Thyroid gland (tissue), 4 donors: ENCODE measurements around the gene PTPRN2. TPM values are rescaled to one million over a fixed set of nuclear protein-coding genes. Genes with fewer than 3 reads are reported as not detected.

Experiments
- DNase-seq, 2 donors: peaks; one replicate each; pipeline ENCODE4 v3.0.0-alpha.2; 2019
- H3K27ac ChIP-seq, 3 donors: fragments of 200-600 bp; sonication (generic); 1 replicate in 2 of 3; 2 replicates in 1 of 3; pipeline ENCODE4 v1.5.1; 2016 to 2019; ENCODE audit warnings: mild to moderate bottlenecking in 1 of 3, moderate library complexity in 1 of 3
- H3K27me3 ChIP-seq: fragments of 200-600 bp; sonication (generic); one replicate; pipeline ENCODE4 v1.5.1; 2019
- H3K36me3 ChIP-seq, 2 donors: fragments of 200-600 bp; sonication (generic); one replicate each; pipeline ENCODE4 v1.5.1; 2016 to 2019
- H3K4me1 ChIP-seq, 2 donors: fragments of 200-600 bp; sonication (generic); one replicate each; pipeline ENCODE4 v1.5.1; 2017 to 2019
- H3K4me3 ChIP-seq, 3 donors: fragments of 200-600 bp; sonication (generic); replicated peaks in 1 of 3; 1 replicate in 2 of 3; 2 replicates in 1 of 3; pipeline ENCODE4 v1.5.1; 2016; ENCODE audit warnings: mild to moderate bottlenecking in 1 of 3
- H3K9me3 ChIP-seq: fragments of 200-600 bp; sonication (generic); one replicate; pipeline ENCODE4 v1.5.1; 2017
- CTCF ChIP-seq, 6 experiments: fragments of 200-600 bp in 3 of 6; fragments of 450-650 bp in 3 of 6; sonication (generic) in 3 of 6; IDR thresholded peaks; one replicate each; pipeline ENCODE4 v1.5.1; 2016 to 2019; ENCODE audit warnings: antibody characterized with exemption in 6 of 6, mild to moderate bottlenecking in 2 of 6, inconsistent platforms in 1 of 6, moderate library complexity in 1 of 6
- POLR2A ChIP-seq, 2 donors: fragments of 450-650 bp; IDR thresholded peaks; one replicate each; pipeline ENCODE4 v1.6.1; 2017; ENCODE audit warnings: antibody characterized with exemption in 2 of 2, mild to moderate bottlenecking in 2 of 2, moderate library complexity in 1 of 2
- WGBS, 2 donors: methylation state at CpG; one replicate each; pipeline ENCODE4 v1.1.5; 2017; 5-methylcytosine and 5-hydroxymethylcytosine counted together
- intact Hi-C: fragments of 100-400 bp; cut with DNase I; formaldehyde crosslinking; loops from one replicate; pipeline ENCODE4 v1.15.1; 2023
- total RNA-seq, 4 donors: library from RNA; depleted of rRNA; stranded (reverse); fragments of >200 nt; gene quantifications; one replicate each; pipeline ENCODE4 v1.2.3, GENCODE V29; 2016

PTPRN2 gene
- total RNA-seq, 4 donors from 2014 or later, result 4.2 to 9.9 (median 7.7) TPM

DNA sequence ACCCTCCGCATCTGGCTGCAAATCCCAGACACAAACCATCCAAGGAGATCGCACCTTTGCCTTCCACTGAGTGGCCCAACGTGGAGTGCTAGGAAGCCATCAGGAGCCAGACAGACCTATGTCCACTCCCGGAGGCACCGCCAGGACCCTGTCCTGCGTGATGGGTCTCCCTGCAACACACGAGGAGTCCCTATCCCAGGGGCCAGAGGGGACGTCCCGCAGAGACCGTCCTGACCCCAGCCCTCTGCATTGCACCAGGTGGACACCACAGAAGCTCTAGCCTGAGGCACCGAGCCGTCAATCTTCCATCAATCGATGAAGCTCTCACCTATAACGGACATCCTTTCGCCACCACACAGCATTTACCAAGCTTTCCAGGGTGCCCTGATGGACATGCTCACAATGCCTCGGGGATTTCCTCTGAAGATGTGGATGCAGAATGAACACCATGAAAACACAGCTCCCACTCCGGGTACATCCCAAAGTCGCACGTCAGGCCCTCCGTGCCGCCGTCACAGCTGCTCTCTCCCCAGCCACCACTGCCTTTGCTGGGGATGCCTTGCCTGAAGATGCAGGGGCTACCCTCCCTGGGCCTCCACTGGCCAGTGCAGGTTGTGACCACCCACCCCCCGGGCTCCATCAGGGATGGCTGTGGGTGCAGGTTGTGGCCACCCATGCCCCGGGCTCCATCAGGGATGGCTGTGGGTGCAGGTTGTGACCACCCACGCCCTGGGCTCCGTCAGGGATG, 54.1 kb downstream of the PTPRN2 start:
- TF ChIP-seq CTCF (IDR thresholded peaks at IDR 0.05) (no peak), POLR2A (IDR thresholded peaks at IDR 0.05) (no peak)
- Histone ChIP-seq H3K9me3 (no peaks in the 10 kb centered on the region), H3K27me3 (no peaks in the 10 kb centered on the region), H3K4me1 (no peaks in the 10 kb centered on the region), H3K27ac (no peak overlapping the region), H3K36me3 (no peaks in the 10 kb centered on the region), H3K4me3 (no peak overlapping the region)
- no peak for DNase-seq
- WGBS, 2 donors, result 84 to 91% methylated on average over 17 to 23 of the region's 26 CpGs
- intact Hi-C loops, result no loop called here

- Histone ChIP-seq H3K27ac (no peak overlapping the region), H3K4me3 (no peak overlapping the region), H3K9me3 (no peaks in the 10 kb centered on the region), H3K36me3 (no peaks in the 10 kb centered on the region), H3K27me3 (no peaks in the 10 kb centered on the region), H3K4me1 (no peaks in the 10 kb centered on the region)
- TF ChIP-seq CTCF (IDR thresholded peaks at IDR 0.05) (no peak), POLR2A (IDR thresholded peaks at IDR 0.05) (no peak)
- DNase-seq, result no peak
- intact Hi-C loops, result no loop called here
- 68 to 79% methylated on average over 16 to 17 of the region's 17 CpGs for WGBS, 2 donors
Observed at GRCh38 chr7:158532093-158532627, 55.5 kb downstream of the PTPRN2 start.

DNA sequence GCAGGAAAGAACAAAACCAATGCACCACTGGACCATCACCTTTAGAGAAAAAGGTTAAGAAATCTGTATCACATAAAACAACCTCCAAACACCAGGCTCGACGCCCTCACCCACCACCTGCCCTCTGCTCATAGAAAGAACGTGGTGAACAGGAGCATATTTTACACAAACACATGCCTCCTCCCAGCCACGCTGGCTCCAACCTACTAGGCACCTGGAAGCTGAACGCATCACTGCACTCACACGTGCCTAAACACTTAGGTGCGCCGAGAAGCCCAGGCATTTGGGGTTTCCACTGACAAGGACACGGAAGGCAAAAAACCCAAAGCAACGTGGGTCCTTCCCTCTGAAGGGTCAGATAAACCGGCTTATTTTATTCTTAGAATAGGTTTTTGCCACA, 56.0 kb downstream of the PTPRN2 start:
- 33 to 51% methylated on average over 11 of the region's 11 CpGs for WGBS, 2 donors
- H3K4me1 ChIP-seq, result no peaks in the 10 kb centered on the region
- intact Hi-C loops, result no loop called here
- H3K9me3 ChIP-seq, result no peaks in the 10 kb centered on the region
- H3K36me3 ChIP-seq, result no peaks in the 10 kb centered on the region
- H3K4me3 ChIP-seq, result no peak overlapping the region
- no peak overlapping the region for H3K27ac ChIP-seq
- TF ChIP-seq CTCF (IDR thresholded peaks at IDR 0.05) (no peak), POLR2A (IDR thresholded peaks at IDR 0.05) (no peak)
- no peaks in the 10 kb centered on the region for H3K27me3 ChIP-seq
- peak; percentile 8 to 21 for DNase-seq

DNA sequence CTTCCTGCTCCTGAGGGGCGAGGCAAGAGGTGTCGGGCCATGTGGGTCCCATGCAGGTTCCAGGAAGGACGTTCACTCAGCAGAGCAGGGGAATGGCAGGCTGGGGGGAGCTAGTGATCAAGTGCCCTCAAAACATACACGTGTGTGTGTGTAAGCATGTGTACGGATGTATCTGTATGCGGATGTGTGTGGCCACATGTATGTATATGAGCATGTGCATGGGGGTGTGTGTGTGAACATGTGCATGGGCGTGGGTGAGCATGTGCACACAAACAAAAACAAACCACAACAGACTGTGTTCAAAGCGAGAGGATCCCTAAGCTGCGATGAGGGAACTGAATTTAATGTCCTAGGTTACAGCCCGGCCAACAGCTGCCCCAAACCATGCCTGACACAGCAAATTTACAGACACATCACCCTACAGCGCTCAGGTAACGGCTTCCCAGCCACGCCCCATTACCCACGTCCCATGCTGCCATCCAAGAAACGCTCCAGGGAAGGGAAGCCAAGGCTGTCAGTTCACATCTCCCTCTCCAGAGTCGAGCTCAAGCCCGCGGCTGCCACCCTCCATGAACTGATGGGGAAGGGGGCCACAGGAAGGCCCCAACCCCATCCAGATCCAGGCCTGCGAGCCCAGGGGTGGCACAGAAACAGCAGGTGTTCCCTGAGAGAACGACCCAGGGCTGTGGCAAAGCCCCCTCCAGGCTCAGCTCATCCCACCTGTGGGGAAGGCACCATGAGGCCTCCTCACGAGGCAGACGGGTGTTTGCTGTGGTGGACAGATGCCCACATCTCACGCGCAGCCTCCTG, 56.6 kb downstream of the PTPRN2 start:
- intact Hi-C loops, result no loop called here
- H3K9me3 ChIP-seq, result no peaks in the 10 kb centered on the region
- H3K4me1 ChIP-seq, result no peaks in the 10 kb centered on the region
- H3K27me3 ChIP-seq, result no peaks in the 10 kb centered on the region
- 70 to 73% methylated on average over 17 to 21 of the region's 24 CpGs for WGBS, 2 donors
- H3K4me3 ChIP-seq, result no peak overlapping the region
- no peak for DNase-seq
- no peak overlapping the region for H3K27ac ChIP-seq
- TF ChIP-seq POLR2A (IDR thresholded peaks at IDR 0.05) (no peak), CTCF (IDR thresholded peaks at IDR 0.05) (no peak)
- no peaks in the 10 kb centered on the region for H3K36me3 ChIP-seq
